HFF-Myc (cell line): ENCODE results near the gene SLU7.

Source experiments
- DNase-seq: peaks from one replicate; pipeline ENCODE4 v3.0.0-alpha.2; 2011; ENCODE audit warnings: low read depth; ENCODE audit errors: extremely low read depth
- H3K4me3 ChIP-seq: replicated peaks from 2 replicates; pipeline ENCODE4 v1.5.1; 2011; ENCODE audit warnings: low read depth, mild to moderate bottlenecking, control low read depth, low read length
- TF ChIP-seq, protein P1 (sequence below): IDR thresholded peaks from 2 replicates; pipeline ENCODE4 v1.5.1; 2012; ENCODE audit warnings: mild to moderate bottlenecking, low read depth, low read length, control low read depth; ENCODE audit errors: missing control alignments

The SLU7 gene

DNA sequence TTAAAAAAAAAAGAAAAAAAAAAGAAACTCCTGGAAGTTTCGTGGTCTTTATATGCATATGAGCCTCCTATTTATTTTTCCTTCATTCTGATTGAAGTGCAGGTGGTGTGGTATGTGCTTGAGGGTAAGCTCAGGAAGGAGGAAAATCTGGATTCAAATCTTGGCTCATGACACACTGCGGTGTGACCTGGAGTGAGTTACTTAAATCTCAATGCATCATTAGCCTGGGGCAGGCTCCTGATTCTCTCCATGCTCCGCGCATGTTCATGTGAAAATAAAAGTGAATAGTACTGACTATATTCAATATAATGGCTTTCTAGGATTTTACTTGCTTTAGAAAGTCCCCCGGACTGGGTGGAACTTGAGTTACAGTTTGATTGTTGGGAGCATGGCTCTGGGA is 38.4 kb upstream of the SLU7 start:
- H3K4me3 ChIP-seq = no peak overlapping the region
- TF ChIP-seq, protein P1, sequence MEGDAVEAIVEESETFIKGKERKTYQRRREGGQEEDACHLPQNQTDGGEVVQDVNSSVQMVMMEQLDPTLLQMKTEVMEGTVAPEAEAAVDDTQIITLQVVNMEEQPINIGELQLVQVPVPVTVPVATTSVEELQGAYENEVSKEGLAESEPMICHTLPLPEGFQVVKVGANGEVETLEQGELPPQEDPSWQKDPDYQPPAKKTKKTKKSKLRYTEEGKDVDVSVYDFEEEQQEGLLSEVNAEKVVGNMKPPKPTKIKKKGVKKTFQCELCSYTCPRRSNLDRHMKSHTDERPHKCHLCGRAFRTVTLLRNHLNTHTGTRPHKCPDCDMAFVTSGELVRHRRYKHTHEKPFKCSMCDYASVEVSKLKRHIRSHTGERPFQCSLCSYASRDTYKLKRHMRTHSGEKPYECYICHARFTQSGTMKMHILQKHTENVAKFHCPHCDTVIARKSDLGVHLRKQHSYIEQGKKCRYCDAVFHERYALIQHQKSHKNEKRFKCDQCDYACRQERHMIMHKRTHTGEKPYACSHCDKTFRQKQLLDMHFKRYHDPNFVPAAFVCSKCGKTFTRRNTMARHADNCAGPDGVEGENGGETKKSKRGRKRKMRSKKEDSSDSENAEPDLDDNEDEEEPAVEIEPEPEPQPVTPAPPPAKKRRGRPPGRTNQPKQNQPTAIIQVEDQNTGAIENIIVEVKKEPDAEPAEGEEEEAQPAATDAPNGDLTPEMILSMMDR = no peak
- no peak for DNase-seq

DNA sequence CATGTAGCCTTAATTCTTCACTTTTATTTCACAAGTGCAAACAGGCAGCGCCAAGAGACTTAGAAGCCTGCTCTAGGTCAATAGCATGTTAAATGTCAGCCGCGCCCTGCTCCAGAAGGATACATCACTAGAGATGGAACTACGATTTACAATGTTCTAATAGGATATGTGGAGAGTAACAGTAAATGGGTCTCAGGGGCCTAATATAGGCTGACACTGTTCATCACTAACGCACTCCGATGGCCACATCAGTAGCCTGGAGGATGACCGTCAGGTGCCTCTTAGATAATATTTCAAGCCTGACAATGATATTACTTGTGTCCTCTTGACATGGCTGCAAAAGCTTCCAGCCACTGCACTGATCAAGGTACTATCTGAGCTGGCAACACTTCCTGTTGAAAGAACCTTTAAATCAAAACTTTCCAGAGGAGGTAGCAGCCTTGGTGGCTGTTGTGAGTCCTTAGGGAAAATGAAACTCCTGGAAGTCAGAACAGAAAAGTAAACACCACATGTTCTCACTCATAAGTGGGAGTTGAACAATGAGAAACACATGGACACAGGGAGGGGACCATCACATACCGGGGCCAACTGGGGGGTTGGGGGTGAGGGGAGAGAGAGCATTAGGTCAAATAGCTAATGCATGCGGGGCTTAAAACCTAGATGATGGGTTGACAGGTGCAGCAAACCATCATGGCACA is 37.7 kb upstream of the SLU7 start:
- H3K4me3 ChIP-seq = no peak overlapping the region
- DNase-seq = no peak
- TF ChIP-seq, protein P1 = no peak

DNA sequence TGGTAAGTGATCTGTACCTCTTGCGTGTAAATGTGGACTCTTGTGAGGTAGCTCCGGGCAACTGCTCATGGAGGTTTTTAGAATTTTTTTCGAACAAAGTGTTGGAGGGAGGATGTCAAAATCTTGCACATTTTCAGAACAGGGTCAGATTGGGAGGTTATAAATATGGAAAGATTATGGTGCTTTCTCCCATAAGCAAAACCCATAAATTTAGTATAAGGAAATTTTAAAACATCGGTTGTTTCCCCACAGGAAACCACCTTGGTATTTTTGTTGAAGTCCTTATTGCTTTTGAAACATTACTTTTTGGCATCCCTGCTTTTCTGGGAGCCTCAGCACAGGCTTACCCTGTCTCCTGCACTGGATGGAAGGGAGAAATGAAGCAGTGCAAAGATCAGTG is 36.7 kb upstream of the SLU7 start:
- TF ChIP-seq, protein P1 = no peak
- no peak overlapping the region for H3K4me3 ChIP-seq
- DNase-seq = no peak

DNA sequence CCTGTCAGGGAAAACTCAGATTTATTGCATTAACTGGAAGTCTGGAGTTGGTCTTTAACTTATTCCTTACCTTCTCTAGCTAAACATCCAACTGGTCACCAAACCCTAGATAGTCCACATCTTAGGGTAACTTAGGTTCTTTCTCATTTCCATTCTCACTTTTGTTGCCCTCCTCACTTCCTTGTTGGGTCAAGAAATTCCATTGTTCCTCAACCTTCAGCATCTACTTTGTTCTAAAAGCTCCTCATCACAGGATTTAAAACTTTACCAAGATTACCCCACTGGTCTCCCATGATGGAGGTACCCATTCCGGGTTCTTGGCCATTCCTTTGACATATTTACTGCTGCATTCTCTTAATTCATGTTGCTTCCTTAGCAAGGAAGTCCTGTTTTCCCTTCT is 34.9 kb upstream of the SLU7 start:
- no peak overlapping the region for H3K4me3 ChIP-seq
- DNase-seq = no peak
- TF ChIP-seq, protein P1 = no peak

DNA sequence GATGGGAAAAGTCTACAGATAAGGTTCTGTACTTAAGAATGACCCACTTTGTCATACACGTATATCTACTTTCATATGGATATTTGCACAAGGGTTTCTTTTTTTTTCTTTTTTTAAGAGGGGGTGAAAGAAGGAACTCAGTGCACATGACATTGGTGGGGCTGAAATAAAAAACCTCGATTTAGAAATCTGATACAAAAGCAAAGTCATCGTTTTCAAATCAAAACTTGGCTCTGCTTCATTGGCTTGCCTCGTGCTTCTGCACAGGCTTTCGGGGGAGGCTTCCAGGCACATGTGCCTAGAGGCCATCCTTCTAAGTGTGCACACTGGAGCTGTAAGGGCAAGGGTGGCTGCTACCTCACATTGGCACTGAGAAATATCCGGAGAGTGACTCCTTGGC is 33.9 kb upstream of the SLU7 start:
- TF ChIP-seq, protein P1 = no peak
- H3K4me3 ChIP-seq = no peak overlapping the region
- DNase-seq = no peak

DNA sequence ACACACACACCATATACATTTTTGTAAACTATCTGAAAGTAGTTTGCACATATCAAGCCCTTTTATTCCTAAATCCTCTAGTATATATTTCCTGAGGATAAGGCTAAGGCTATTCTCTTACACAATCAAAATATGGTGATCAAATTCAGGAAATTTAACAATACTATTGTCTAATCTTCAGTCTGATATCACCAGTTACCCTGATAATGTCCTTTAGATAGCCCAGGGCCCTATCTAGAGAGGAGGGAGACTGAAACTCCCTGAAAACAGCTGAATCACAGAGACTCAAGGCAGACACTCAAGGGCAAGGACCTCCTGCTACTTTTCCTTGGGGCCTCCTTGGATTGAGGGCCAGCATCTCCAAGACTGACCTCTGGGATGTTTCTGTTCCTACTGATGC is 33.2 kb upstream of the SLU7 start:
- no peak for DNase-seq
- H3K4me3 ChIP-seq = no peak overlapping the region
- TF ChIP-seq, protein P1 = no peak

DNA sequence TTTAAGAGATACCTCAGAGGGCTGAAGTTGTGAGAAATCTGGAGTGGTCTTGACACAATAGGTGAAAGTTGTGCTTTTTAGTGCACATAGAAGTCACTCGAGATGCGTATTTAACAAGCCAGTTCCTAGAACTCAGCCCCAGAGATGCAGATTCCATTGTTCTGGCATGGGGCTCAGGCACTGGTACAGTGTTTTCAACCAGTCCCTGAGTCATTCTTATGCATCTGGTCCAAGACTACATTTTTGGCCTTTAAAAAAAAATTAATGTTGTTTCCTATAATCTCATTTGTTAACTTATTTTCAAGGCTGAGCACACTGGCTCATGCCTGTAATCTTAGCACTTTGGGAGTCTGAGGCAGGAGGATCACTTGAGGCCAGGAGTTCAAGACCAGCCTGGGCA is 32.4 kb upstream of the SLU7 start:
- TF ChIP-seq, protein P1 = no peak
- H3K4me3 ChIP-seq = no peak overlapping the region

More for the DNA sequence above, 32.4 kb upstream of the SLU7 start:
- DNase-seq = no peak
